ENCODE data around the gene LEF1.
"Not testable (repeated sequence)": the region's sequence is repeated elsewhere in the genome, so short reads cannot be mapped to it uniquely, and the experiment has no call there.

LEF1 gene

DNA sequence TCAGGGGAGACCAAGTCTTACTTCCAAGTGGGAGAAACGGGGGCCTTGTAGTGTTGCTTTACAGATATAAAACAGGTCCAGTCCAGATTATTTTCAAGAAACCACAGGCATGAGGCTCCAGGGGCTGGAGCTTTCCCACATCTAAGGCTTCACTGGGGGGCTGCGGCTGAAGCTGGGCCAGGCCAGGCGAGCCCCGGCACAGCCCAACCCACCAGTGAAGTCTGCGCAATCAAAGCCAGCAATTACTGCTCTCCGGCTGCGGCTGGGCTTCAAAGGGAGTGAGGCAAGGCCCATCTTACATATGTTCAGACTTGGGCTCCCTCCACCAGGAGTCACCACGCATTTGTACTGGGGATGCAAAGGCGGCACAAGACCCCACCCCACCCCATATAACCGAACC is 117.4 kb downstream of the LEF1 start:
- Histone ChIP-seq H3K4me3 (no peak overlapping the region), H3K27ac (no peak overlapping the region)
- TF ChIP-seq, protein P1, sequence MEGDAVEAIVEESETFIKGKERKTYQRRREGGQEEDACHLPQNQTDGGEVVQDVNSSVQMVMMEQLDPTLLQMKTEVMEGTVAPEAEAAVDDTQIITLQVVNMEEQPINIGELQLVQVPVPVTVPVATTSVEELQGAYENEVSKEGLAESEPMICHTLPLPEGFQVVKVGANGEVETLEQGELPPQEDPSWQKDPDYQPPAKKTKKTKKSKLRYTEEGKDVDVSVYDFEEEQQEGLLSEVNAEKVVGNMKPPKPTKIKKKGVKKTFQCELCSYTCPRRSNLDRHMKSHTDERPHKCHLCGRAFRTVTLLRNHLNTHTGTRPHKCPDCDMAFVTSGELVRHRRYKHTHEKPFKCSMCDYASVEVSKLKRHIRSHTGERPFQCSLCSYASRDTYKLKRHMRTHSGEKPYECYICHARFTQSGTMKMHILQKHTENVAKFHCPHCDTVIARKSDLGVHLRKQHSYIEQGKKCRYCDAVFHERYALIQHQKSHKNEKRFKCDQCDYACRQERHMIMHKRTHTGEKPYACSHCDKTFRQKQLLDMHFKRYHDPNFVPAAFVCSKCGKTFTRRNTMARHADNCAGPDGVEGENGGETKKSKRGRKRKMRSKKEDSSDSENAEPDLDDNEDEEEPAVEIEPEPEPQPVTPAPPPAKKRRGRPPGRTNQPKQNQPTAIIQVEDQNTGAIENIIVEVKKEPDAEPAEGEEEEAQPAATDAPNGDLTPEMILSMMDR (IDR thresholded peaks at IDR 0.05), result no peak
- no peak for DNase-seq (ENCODE audit: low spot score)

DNA sequence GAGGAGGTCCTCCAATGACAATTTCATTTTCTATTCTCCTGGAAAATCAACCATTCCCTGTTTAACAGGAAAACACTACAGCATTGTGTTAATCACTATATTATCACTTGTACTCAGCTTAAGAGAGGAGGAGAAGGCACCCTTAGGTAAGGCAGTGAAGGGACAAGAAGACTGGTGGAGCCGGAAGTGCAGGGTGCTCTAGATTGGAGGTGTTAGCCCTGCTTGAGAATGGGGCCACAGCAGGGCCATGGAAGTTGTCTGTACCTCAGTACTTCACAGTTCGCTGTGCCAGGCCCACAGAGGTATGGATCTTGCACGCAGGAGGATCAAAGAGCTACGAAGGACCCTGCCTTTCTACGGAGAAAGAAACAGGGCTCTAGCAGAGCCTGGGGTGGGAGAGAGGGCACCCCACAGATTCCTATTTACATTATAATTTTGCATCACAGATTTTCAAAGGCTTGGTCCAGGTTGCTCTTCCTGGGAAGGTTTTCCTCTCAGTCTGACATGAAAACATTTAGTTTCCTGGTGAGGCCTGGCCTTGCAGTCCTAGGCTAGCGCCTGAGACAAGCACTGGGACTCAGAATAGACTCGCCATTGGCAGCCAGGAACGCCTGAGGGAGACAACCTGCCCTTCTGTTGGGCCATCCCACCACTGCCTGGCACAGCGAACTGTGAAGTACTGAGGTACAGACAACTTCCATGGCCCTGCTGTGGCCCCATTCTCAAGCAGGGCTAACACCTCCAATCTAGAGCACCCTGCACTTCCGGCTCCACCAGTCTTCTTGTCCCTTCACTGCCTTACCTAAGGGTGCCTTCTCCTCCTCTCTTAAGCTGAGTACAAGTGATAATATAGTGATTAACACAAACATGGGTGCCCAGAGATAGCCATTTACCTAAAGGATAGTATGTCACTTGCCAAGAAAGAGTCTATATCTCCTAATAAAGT is 118.3 kb downstream of the LEF1 start:
- DNase-seq (ENCODE audit: low spot score); H3K27ac ChIP-seq; H3K4me3 ChIP-seq: not testable (repeated sequence)

DNA sequence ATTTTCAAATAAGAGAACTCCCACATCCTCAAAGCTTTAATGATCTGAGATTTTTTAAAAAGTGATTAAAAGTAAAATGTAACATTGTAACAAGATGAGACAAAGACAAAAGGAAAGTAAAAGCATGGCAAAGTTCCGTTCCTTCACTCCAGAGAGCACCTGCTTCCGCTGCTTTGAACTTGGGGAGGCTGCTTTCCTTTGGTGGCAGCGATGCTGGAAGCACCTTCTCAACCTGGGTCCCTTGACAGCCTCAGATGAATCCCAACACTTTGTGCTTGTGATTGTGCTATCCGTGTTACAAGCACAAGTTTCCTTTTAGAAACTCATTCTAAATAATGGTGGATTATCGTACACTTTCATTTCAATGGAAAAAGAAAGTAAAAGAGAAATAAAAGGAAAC is 119.3 kb downstream of the LEF1 start:
- Histone ChIP-seq H3K27ac (no peak overlapping the region), H3K4me3 (no peak overlapping the region)
- no peak for DNase-seq (ENCODE audit: low spot score)
- TF ChIP-seq, protein P1 (IDR thresholded peaks at IDR 0.05), result no peak

GRCh38 chr4:108048997-108049396 is 119.7 kb downstream of the LEF1 start:
- Histone ChIP-seq H3K4me3 (no peak overlapping the region), H3K27ac (no peak overlapping the region)
- DNase-seq (ENCODE audit: low spot score), result no peak
- TF ChIP-seq, protein P1 (IDR thresholded peaks at IDR 0.05), result no peak

DNA sequence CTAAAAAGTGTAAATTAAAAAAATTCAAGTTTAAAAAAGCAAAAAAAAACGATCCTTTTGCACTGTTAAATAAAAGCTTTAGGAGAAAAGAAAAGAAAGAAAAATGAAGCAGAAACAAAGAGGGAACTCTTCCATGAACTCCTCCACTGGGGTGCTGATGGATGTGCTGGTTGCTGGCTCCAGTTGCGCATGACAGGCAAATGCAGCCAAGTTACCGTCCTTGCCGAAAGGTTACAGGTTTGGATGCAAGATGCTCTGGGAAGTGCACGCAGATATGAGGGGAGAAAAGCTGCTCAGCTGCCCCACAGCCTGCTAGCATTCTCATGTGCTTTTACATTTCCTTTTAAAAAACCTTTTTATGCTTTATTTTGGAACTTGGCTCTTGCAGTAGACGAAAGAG is 120.6 kb downstream of the LEF1 start:
- TF ChIP-seq, protein P1 (IDR thresholded peaks at IDR 0.05), result no peak
- Histone ChIP-seq H3K27ac (no peak overlapping the region), H3K4me3 (no peak overlapping the region)
- DNase-seq (ENCODE audit: low spot score), result no peak

DNA sequence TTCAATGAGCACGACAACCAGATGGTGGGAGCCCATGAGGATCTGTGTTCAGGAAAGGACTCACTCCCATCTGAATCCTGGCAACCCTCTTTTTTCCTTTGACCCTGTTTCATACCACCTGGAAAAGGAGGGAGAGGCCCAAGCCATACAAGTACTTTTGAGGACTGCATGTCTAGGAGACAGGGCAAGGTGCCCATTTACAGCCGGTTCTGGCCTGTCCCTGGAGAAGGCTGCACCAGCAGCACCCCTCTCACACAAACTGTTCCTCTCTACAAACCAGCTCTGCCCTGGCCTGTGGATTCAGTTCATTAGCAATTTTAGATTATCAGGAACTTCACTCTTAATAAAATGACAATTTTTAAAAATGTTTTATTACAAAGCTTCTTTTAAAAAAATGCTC is 121.5 kb downstream of the LEF1 start:
- H3K27ac ChIP-seq, result no peak overlapping the region
- no peak overlapping the region for H3K4me3 ChIP-seq
- DNase-seq (ENCODE audit: low spot score), result no peak
- TF ChIP-seq, protein P1 (IDR thresholded peaks at IDR 0.05), result no peak

- no peak for DNase-seq (ENCODE audit: low spot score)
- Histone ChIP-seq H3K4me3 (no peak overlapping the region), H3K27ac (no peak overlapping the region)
- TF ChIP-seq, protein P1 (IDR thresholded peaks at IDR 0.05), result no peak
Measured at GRCh38 chr4:108045687-108046024, 123.1 kb downstream of the LEF1 start.

All from coronary artery (tissue), 2 donors.